ENCODE measurements around the gene PDS5B.

DNA sequence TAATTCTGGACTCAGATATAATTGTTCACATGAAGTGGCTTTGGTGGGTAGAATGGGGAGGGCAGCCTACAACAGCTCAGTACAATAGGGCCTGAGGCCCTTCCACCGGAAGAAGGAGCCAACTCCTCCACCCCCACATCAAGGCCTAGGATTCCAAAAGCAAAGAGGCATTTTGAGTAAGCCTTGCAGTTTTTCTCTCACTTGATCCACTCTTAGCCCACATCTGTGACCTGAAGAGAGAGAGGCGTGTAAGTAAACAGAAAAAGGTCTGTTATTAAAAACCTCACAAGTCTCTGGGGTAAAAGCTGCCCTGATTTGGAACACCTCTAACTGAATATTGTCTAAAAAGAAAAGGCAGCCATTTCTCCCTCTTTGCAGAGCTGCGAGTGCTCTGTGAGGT, 215.9 kb downstream of the PDS5B start:
- TF ChIP-seq, protein P1, sequence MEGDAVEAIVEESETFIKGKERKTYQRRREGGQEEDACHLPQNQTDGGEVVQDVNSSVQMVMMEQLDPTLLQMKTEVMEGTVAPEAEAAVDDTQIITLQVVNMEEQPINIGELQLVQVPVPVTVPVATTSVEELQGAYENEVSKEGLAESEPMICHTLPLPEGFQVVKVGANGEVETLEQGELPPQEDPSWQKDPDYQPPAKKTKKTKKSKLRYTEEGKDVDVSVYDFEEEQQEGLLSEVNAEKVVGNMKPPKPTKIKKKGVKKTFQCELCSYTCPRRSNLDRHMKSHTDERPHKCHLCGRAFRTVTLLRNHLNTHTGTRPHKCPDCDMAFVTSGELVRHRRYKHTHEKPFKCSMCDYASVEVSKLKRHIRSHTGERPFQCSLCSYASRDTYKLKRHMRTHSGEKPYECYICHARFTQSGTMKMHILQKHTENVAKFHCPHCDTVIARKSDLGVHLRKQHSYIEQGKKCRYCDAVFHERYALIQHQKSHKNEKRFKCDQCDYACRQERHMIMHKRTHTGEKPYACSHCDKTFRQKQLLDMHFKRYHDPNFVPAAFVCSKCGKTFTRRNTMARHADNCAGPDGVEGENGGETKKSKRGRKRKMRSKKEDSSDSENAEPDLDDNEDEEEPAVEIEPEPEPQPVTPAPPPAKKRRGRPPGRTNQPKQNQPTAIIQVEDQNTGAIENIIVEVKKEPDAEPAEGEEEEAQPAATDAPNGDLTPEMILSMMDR (IDR thresholded peaks at IDR 0.05; ENCODE audit: low read depth, low read length, poor library complexity, severe bottlenecking): no peak
- TF ChIP-seq EZH2phosphoT487 (IDR thresholded peaks at IDR 0.05; ENCODE audit: borderline replicate concordance, low read length): no peak

All from DOHH2 (cell line).